CD4-positive, alpha-beta T cell (primary cell): ENCODE results near the gene HDAC4. TPM values are rescaled to one million over a fixed set of nuclear protein-coding genes. Genes with fewer than 3 reads are reported as not detected.
A peak's percentile ranks its signal among the peaks of the same experiment; 100 is the strongest.

ENCODE experiments used
- ATAC-seq: fragments of 200-7000 bp; cut with Tn5 transposase; one replicate; pipeline ENCODE4 v1.10.0; 2022; ENCODE audit warnings: mild to moderate bottlenecking; ENCODE audit not compliant: poor library complexity
- CTCF ChIA-PET: fragments of 350-600 bp; sonication (Branson Sonifier 250); formaldehyde crosslinking; loops from one replicate; lab custom pipeline; 2021; ENCODE audit warnings: antibody characterized with exemption, inconsistent platforms; lab: Charles Lee
- POLR2A ChIA-PET: fragments of 350-600 bp; sonication (Branson Sonifier 250); formaldehyde crosslinking; loops from one replicate; lab custom pipeline; 2021; ENCODE audit warnings: antibody characterized with exemption, inconsistent platforms; lab: Charles Lee
- DNase-seq, 14 experiments: peaks; one replicate each; pipeline ENCODE4 v3.0.0-alpha.2; 2013 to 2020; ENCODE audit warnings: mixed read lengths in 2 of 14
- H3K27ac ChIP-seq, 2 donors: one replicate each; pipeline versions ENCODE4 v1.5.1 to v1.7.0; 2013; ENCODE audit warnings: low read length in 2 of 2, low read depth in 1 of 2, mild to moderate bottlenecking in 1 of 2
- H3K27me3 ChIP-seq, 2 experiments: 1 replicate in 1 of 2; 2 replicates in 1 of 2; pipeline versions ENCODE4 v1.6.1 to v1.7.0; 2013; ENCODE audit warnings: low read length in 2 of 2, control low read depth in 1 of 2, mild to moderate bottlenecking in 1 of 2, moderate library complexity in 1 of 2; ENCODE audit not compliant: insufficient read depth in 2 of 2, control insufficient read depth in 1 of 2
- H3K36me3 ChIP-seq: one replicate; pipeline ENCODE4 v1.6.1; 2013; ENCODE audit warnings: low read length, control low read depth; ENCODE audit not compliant: insufficient read depth
- H3K4me1 ChIP-seq: one replicate; pipeline ENCODE4 v1.6.1; 2013; ENCODE audit warnings: low read length, control low read depth; ENCODE audit not compliant: insufficient read depth
- H3K4me3 ChIP-seq: one replicate; pipeline ENCODE4 v1.5.1; 2013; ENCODE audit warnings: mild to moderate bottlenecking, low read length, moderate library complexity
- H3K9me3 ChIP-seq, 2 experiments: 1 replicate in 1 of 2; 2 replicates in 1 of 2; pipeline versions ENCODE4 v1.6.1 to v1.7.0; 2013; ENCODE audit warnings: low read length in 2 of 2, mild to moderate bottlenecking in 2 of 2, control low read depth in 1 of 2, moderate library complexity in 1 of 2; ENCODE audit not compliant: control insufficient read depth in 1 of 2, insufficient read depth in 1 of 2
- H3K27ac Mint-ChIP-seq: one replicate; pipeline ENCODE4 v1.8.0; 2020; ENCODE audit warnings: mixed read lengths
- H3K27me3 Mint-ChIP-seq: one replicate; pipeline ENCODE4 v1.8.0; 2021; ENCODE audit warnings: mixed read lengths
- H3K36me3 Mint-ChIP-seq: one replicate; pipeline ENCODE4 v1.8.0; 2021; ENCODE audit warnings: low read depth, mixed read lengths
- H3K4me1 Mint-ChIP-seq: one replicate; pipeline ENCODE4 v1.8.0; 2021; ENCODE audit warnings: low read depth, mixed read lengths
- H3K4me3 Mint-ChIP-seq: one replicate; pipeline ENCODE4 v1.8.0; 2020; ENCODE audit warnings: mild to moderate bottlenecking, mixed read lengths
- H3K9me3 Mint-ChIP-seq: one replicate; pipeline ENCODE4 v1.8.0; 2020; ENCODE audit warnings: mixed read lengths
- CTCF ChIP-seq: fragments of 200-600 bp; IDR thresholded peaks from one replicate; pipeline ENCODE4 v1.8.0; 2022; ENCODE audit warnings: antibody characterized with exemption, mild to moderate bottlenecking
- intact Hi-C, 2 experiments: fragments of 100-400 bp; cut with DNase I in 1 of 2; cut with micrococcal nuclease in 1 of 2; formaldehyde crosslinking; loops; one replicate each; pipeline versions ENCODE4 v1.15.1 to v1.9.0; 2023 to 2025; cut with DNase I, micrococcal nuclease
- total RNA-seq, 174 experiments: library from RNA in 2 of 174; stranded (reverse) in 2 of 174; gene quantifications; one replicate each; pipeline ENCODE4 v1.2.3 and lab custom pipeline; 2021 to 2026

HDAC4 gene
- total RNA-seq, 2 experiments from 2014 or later = 45.3 to 49.2 TPM

GRCh38 chr2:239315308-239315707 is 85.5 kb downstream of the HDAC4 start:
- H3K9me3 ChIP-seq = no peaks in the 10 kb centered on the region
- Mint-ChIP-seq H3K27me3 (no peaks in the 10 kb centered on the region), H3K36me3 (no peaks in the 10 kb centered on the region), H3K9me3 (no peaks in the 10 kb centered on the region), H3K27ac (peak overlapping the region; percentile 66), H3K4me1 (peaks cover 33% of the 10 kb centered on the region), H3K4me3 (peak overlapping the region; percentile 62)
- H3K36me3 ChIP-seq = no peaks in the 10 kb centered on the region
- no peak overlapping the region for H3K4me3 ChIP-seq
- H3K27me3 ChIP-seq = no peaks in the 10 kb centered on the region
- ChIA-PET POLR2A (no interaction called here), CTCF (no interaction called here)
- H3K4me1 ChIP-seq = peaks cover 42% of the 10 kb centered on the region
- ATAC-seq = no peak
- intact Hi-C loops = no loop called here
- TF ChIP-seq CTCF = no peak
- DNase-seq = peak in 1 of 14 experiments; percentile 11
- no peak overlapping the region for H3K27ac ChIP-seq

GRCh38 chr2:239313776-239314175 is 87.0 kb downstream of the HDAC4 start:
- POLR2A ChIA-PET = no interaction called here
- no peak for TF ChIP-seq CTCF
- intact Hi-C loops = no loop called here
- H3K4me3 ChIP-seq = no peak overlapping the region
- DNase-seq = peak in 1 of 14 experiments; percentile 17
- Mint-ChIP-seq H3K36me3 (no peaks in the 10 kb centered on the region), H3K4me1 (peaks cover 29% of the 10 kb centered on the region), H3K9me3 (no peaks in the 10 kb centered on the region), H3K27me3 (no peaks in the 10 kb centered on the region), H3K4me3 (no peak overlapping the region), H3K27ac (no peak overlapping the region)
- no peak for ATAC-seq
- no peaks in the 10 kb centered on the region for H3K9me3 ChIP-seq
- CTCF ChIA-PET = no interaction called here
- peaks cover 31% of the 10 kb centered on the region for H3K4me1 ChIP-seq
- H3K27me3 ChIP-seq = no peaks in the 10 kb centered on the region
- H3K27ac ChIP-seq = no peak overlapping the region
- H3K36me3 ChIP-seq = no peaks in the 10 kb centered on the region

- peak in 1 of 14 experiments; percentile 30 for DNase-seq
- POLR2A ChIA-PET = no interaction called here
- peaks cover 25% of the 10 kb centered on the region for H3K4me1 ChIP-seq
Observed at GRCh38 chr2:239312741-239313667, 87.8 kb downstream of the HDAC4 start.

More at GRCh38 chr2:239312741-239313667, 87.8 kb downstream of the HDAC4 start:
- no peak overlapping the region for H3K4me3 Mint-ChIP-seq
- no peak overlapping the region for H3K27ac Mint-ChIP-seq
- no peaks in the 10 kb centered on the region for H3K27me3 Mint-ChIP-seq
- CTCF ChIA-PET = no interaction called here
- ATAC-seq = no peak
- no peak overlapping the region for H3K4me3 ChIP-seq
- no peaks in the 10 kb centered on the region for H3K36me3 Mint-ChIP-seq
- H3K27ac ChIP-seq = no peak overlapping the region
- no peaks in the 10 kb centered on the region for H3K9me3 ChIP-seq
- intact Hi-C loops = no loop called here
- H3K27me3 ChIP-seq = no peaks in the 10 kb centered on the region
- H3K9me3 Mint-ChIP-seq = no peaks in the 10 kb centered on the region
- no peaks in the 10 kb centered on the region for H3K36me3 ChIP-seq
- TF ChIP-seq CTCF = no peak
- H3K4me1 Mint-ChIP-seq = peaks cover 26% of the 10 kb centered on the region
